ENCODE results near the gene ZIC5. TPM values are rescaled to one million over a fixed set of nuclear protein-coding genes. Genes with fewer than 3 reads are reported as not detected.

Gene ZIC5
- total and polyA plus RNA-seq, 2 of the 13 experiments (the other 11 are each of a cell fraction or from before 2014, with no cell fraction given), result 0.02 to 0.07 TPM

DNA sequence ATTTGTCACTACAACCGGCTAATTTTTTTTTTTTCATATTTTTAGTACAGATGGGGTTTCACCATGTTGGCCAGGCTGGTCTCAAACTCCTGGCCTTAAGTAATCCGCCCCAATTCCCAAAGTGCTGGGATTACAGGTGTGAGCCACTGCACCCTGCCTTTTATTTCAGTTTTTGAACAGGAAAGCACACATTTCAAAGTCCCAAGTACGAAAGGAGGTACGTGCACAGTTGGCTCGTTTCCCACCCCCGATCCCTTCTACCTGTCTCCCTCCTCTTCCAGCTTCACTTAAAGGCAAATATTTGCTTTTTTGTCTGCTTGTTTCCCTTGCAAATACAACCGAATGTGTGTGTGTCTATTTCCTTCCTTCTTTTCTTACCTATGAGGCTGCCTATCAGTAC is 30.5 kb downstream of the ZIC5 start (continued):
- TF ChIP-seq LBX2 (CRISPR knock-in tag; IDR thresholded peaks at IDR 0.05; ENCODE audit: borderline replicate concordance) (no peak), ZNF549 (CRISPR knock-in tag; IDR thresholded peaks at IDR 0.05) (no peak), ELF1 (CRISPR knock-in tag; IDR thresholded peaks at IDR 0.05) (no peak), SYNCRIP (IDR thresholded peaks at IDR 0.05; ENCODE audit: insufficient read depth, low read depth, low read length) (no peak), TEAD2 (CRISPR knock-in tag; IDR thresholded peaks at IDR 0.05) (no peak), IRF1 (CRISPR knock-in tag; IDR thresholded peaks at IDR 0.05; ENCODE audit: low read depth) (no peak), GMEB1 (CRISPR knock-in tag; IDR thresholded peaks at IDR 0.05; ENCODE audit: borderline replicate concordance) (no peak), ZNF205 (CRISPR knock-in tag; IDR thresholded peaks at IDR 0.05) (no peak), ELF3 (CRISPR knock-in tag; IDR thresholded peaks at IDR 0.05) (peak; percentile 97), ZSCAN20 (CRISPR knock-in tag; IDR thresholded peaks at IDR 0.05; ENCODE audit: borderline replicate concordance) (no peak), MIER2 (CRISPR knock-in tag; IDR thresholded peaks at IDR 0.05) (peak; percentile 71; the same call in 1 of the 2 replicates), ZNF460 (CRISPR knock-in tag; IDR thresholded peaks at IDR 0.05; ENCODE audit: borderline replicate concordance) (no peak), RXRB (CRISPR knock-in tag; IDR thresholded peaks at IDR 0.05; ENCODE audit: borderline replicate concordance) (peak; percentile 83; the same call in 1 of the 2 replicates), IKZF4 (CRISPR knock-in tag; IDR thresholded peaks at IDR 0.05; ENCODE audit: borderline replicate concordance, low read depth, not compliant biosample characterization) (no peak), REL (CRISPR knock-in tag; conservative IDR thresholded peaks at IDR 0.05) (no peak), EED (CRISPR knock-in tag; IDR thresholded peaks at IDR 0.05) (no peak), SATB2 (CRISPR knock-in tag; IDR thresholded peaks at IDR 0.05) (no peak), JUND (CRISPR knock-in tag; IDR thresholded peaks at IDR 0.05) (no peak), CBX5 (CRISPR knock-in tag; IDR thresholded peaks at IDR 0.05; ENCODE audit: borderline replicate concordance) (no peak), TARDBP (CRISPR knock-in tag; IDR thresholded peaks at IDR 0.05) (peak; percentile 79; the same call in 1 of the 2 replicates), MBNL3 (CRISPR knock-in tag; conservative IDR thresholded peaks at IDR 0.05) (no peak)
- TF ChIP-seq, protein P1, sequence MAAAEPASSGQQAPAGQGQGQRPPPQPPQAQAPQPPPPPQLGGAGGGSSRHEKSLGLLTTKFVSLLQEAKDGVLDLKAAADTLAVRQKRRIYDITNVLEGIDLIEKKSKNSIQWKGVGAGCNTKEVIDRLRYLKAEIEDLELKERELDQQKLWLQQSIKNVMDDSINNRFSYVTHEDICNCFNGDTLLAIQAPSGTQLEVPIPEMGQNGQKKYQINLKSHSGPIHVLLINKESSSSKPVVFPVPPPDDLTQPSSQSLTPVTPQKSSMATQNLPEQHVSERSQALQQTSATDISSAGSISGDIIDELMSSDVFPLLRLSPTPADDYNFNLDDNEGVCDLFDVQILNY (CRISPR knock-in tag; conservative IDR thresholded peaks at IDR 0.05), result no peak
- TF ChIP-seq, protein P2, sequence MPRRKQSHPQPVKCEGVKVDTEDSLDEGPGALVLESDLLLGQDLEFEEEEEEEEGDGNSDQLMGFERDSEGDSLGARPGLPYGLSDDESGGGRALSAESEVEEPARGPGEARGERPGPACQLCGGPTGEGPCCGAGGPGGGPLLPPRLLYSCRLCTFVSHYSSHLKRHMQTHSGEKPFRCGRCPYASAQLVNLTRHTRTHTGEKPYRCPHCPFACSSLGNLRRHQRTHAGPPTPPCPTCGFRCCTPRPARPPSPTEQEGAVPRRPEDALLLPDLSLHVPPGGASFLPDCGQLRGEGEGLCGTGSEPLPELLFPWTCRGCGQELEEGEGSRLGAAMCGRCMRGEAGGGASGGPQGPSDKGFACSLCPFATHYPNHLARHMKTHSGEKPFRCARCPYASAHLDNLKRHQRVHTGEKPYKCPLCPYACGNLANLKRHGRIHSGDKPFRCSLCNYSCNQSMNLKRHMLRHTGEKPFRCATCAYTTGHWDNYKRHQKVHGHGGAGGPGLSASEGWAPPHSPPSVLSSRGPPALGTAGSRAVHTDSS (CRISPR knock-in tag; conservative IDR thresholded peaks at IDR 0.05), result no peak
